SK-N-SH treated with all-trans-retinoic acid at 6 μM for 48 hours (cell line): Measurements from ENCODE around the gene ST3GAL4.

Source experiments
- ATAC-seq: fragments of 200-7000 bp; cut with Tn5 transposase; 3 replicates; pipeline ENCODE4 v1.9.1; 2020; ENCODE audit warnings: mild to moderate bottlenecking, moderate library complexity
- ARNTL ChIP-seq: fragments of 450-650 bp; formaldehyde crosslinking; IDR thresholded peaks from 2 replicates; pipeline ENCODE4 v1.5.0; 2020; ENCODE audit warnings: low read depth, mild to moderate bottlenecking, moderate library complexity, borderline replicate concordance
- BACH2 ChIP-seq: fragments of 250-450 bp; sonication (Bioruptor Pico); IDR thresholded peaks from 2 replicates; pipeline ENCODE4 v1.9.0; 2021; ENCODE audit warnings: mild to moderate bottlenecking, borderline replicate concordance
- ESRRG ChIP-seq: fragments of 250-450 bp; sonication (Bioruptor Pico); IDR thresholded peaks from 2 replicates; pipeline ENCODE4 v1.6.1; 2021; ENCODE audit warnings: mild to moderate bottlenecking
- OSR1 ChIP-seq: fragments of 250-450 bp; sonication (Bioruptor Pico); IDR thresholded peaks from 2 replicates; pipeline ENCODE4 v1.8.0; 2022; ENCODE audit warnings: moderate library complexity, mild to moderate bottlenecking, inconsistent platforms
- PPARA ChIP-seq: fragments of 250-450 bp; sonication (Bioruptor Pico); IDR thresholded peaks from 2 replicates; pipeline ENCODE4 v1.5.0; 2020; ENCODE audit warnings: mild to moderate bottlenecking, borderline replicate concordance
- SNAI2 ChIP-seq: fragments of 250-450 bp; sonication (Bioruptor Pico); IDR thresholded peaks from 2 replicates; pipeline ENCODE4 v1.5.0; 2020; ENCODE audit warnings: mild to moderate bottlenecking, moderate library complexity
- TCF4 ChIP-seq: fragments of 250-450 bp; sonication (Bioruptor Pico); IDR thresholded peaks from 2 replicates; pipeline ENCODE4 v1.8.0; 2021; ENCODE audit warnings: mild to moderate bottlenecking, moderate library complexity, borderline replicate concordance
- TOX ChIP-seq: fragments of 250-450 bp; sonication (Bioruptor Pico); IDR thresholded peaks from 2 replicates; pipeline ENCODE4 v1.8.0; 2021; ENCODE audit warnings: mild to moderate bottlenecking, moderate library complexity, borderline replicate concordance
- ZC3H10 ChIP-seq: fragments of 250-450 bp; sonication (Bioruptor Pico); IDR thresholded peaks from 2 replicates; pipeline ENCODE4 v1.5.1; 2021; ENCODE audit warnings: mild to moderate bottlenecking, moderate library complexity
- ZFP3 ChIP-seq: fragments of 250-450 bp; sonication (Bioruptor Pico); IDR thresholded peaks from 2 replicates; pipeline ENCODE4 v1.5.0; 2020; ENCODE audit warnings: mild to moderate bottlenecking, moderate library complexity
- ZFP30 ChIP-seq: fragments of 450-650 bp; formaldehyde crosslinking; IDR thresholded peaks from 2 replicates; pipeline ENCODE4 v1.5.0; 2022; ENCODE audit warnings: mild to moderate bottlenecking, moderate library complexity
- ZNF565 ChIP-seq: fragments of 450-650 bp; formaldehyde crosslinking; conservative IDR thresholded peaks from 2 replicates; pipeline ENCODE4 v1.5.0; 2020; ENCODE audit warnings: low read depth, mild to moderate bottlenecking, moderate library complexity
- ZNF70 ChIP-seq: fragments of 450-650 bp; formaldehyde crosslinking; IDR thresholded peaks from 2 replicates; pipeline ENCODE4 v1.5.0; 2020; ENCODE audit warnings: mild to moderate bottlenecking, moderate library complexity
- ZNF8 ChIP-seq: fragments of 450-650 bp; formaldehyde crosslinking; IDR thresholded peaks from 2 replicates; pipeline ENCODE4 v1.5.0; 2020; ENCODE audit warnings: mild to moderate bottlenecking, moderate library complexity
- TF ChIP-seq, protein P1 (sequence below): fragments of 250-450 bp; sonication (Bioruptor Pico); IDR thresholded peaks from 2 replicates; pipeline ENCODE4 v1.5.0; 2020; ENCODE audit warnings: mild to moderate bottlenecking, moderate library complexity
- TF ChIP-seq, protein P2 (sequence below): fragments of 250-450 bp; sonication (Bioruptor Pico); IDR thresholded peaks from 2 replicates; pipeline ENCODE4 v1.8.0; 2021; ENCODE audit warnings: low read depth, mild to moderate bottlenecking, moderate library complexity, borderline replicate concordance
- TF ChIP-seq, protein P3 (sequence below): fragments of 250-450 bp; sonication (Bioruptor Pico); IDR thresholded peaks from 2 replicates; pipeline ENCODE4 v1.5.1; 2021; ENCODE audit warnings: mild to moderate bottlenecking, moderate library complexity
- TF ChIP-seq, protein P4 (sequence below): fragments of 250-450 bp; sonication (Bioruptor Pico); IDR thresholded peaks from 2 replicates; pipeline ENCODE4 v1.5.1; 2020; ENCODE audit warnings: low read depth, mild to moderate bottlenecking, moderate library complexity

The ST3GAL4 gene

DNA sequence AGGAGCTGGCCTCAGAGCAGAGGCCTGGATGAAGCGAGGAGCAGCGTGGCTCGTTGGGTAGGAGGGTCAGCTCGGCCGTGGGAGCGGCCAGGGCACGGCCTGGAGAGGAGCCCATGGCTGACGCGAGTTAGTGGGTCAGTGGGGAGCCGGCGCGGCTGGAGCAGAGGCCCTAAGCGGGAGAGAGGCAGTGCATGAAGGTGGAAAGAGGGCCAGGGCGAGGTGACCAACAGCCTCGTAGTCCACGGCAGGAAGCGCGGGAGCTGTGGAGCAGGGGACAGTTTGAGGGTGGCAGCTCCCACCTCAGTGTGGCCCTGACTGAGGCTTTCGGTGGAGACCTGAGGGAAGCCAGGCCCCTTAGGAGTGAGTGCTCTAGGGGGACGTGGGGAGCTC lies 27.5 kb upstream of the ST3GAL4 start (continued):
- TF ChIP-seq, protein P1, sequence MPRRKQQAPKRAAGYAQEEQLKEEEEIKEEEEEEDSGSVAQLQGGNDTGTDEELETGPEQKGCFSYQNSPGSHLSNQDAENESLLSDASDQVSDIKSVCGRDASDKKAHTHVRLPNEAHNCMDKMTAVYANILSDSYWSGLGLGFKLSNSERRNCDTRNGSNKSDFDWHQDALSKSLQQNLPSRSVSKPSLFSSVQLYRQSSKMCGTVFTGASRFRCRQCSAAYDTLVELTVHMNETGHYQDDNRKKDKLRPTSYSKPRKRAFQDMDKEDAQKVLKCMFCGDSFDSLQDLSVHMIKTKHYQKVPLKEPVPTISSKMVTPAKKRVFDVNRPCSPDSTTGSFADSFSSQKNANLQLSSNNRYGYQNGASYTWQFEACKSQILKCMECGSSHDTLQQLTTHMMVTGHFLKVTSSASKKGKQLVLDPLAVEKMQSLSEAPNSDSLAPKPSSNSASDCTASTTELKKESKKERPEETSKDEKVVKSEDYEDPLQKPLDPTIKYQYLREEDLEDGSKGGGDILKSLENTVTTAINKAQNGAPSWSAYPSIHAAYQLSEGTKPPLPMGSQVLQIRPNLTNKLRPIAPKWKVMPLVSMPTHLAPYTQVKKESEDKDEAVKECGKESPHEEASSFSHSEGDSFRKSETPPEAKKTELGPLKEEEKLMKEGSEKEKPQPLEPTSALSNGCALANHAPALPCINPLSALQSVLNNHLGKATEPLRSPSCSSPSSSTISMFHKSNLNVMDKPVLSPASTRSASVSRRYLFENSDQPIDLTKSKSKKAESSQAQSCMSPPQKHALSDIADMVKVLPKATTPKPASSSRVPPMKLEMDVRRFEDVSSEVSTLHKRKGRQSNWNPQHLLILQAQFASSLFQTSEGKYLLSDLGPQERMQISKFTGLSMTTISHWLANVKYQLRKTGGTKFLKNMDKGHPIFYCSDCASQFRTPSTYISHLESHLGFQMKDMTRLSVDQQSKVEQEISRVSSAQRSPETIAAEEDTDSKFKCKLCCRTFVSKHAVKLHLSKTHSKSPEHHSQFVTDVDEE (CRISPR knock-in tag): no peak
- TF ChIP-seq ZC3H10 (CRISPR knock-in tag) (no peak), BACH2 (CRISPR knock-in tag) (no peak)

DNA sequence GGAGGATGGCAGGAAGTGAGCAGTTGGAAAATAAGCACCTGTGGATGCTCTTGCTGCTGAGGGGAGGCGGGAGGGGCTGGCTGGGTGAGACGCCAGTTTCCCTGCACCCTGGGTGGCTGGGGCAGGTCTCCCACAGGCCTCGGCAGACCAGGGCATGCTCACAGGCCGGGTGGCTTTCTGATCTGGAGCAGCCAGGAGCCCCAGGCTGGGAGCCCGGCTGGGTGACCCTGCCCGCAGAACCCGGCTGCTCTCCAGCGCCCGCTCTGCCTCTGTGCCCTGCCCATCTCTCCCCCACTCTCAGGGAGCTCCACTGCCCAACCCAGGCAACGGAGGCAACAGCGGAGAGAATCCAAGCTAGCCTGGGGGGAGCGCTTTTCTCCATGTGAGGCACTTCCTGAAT lies 27.0 kb upstream of the ST3GAL4 start:
- no peak for TF ChIP-seq OSR1
- no peak for TF ChIP-seq ARNTL (CRISPR knock-in tag)
- no peak for TF ChIP-seq ZNF565 (CRISPR knock-in tag)
- no peak for ATAC-seq

DNA sequence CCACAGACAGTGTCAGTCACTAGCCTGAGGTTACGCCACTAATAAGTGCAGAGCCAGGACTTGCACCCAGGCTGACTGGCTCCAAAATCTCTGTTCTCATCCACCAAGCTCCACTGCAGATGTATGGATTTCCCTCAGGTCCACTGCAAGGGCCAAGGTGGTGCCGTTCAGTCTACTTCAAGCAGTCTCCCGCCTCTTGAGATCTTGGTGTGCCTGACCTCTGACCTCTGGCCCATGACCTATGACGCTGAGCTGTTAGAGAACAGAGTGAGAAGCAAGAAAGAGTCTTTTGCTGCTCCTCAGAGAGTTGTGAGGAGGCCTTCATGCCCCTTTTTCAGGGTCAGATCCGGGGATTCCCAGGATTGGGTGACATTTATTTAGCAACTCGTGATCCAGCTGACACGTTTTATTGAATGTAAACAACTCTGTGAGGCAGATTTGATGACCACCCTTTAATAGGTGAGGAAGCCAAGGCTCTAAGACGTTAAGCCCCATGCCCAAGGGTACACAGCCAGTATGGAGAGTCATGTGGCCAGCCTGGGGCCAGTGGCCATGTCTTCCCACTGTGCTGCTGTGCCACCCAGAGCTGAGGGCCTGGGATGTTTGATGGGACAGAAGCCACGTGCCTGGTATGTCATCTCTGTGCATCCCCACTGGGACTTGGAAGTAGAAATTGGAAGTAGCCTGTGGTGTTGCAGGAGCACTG lies 26.4 kb upstream of the ST3GAL4 start:
- ATAC-seq: no peak
- TF ChIP-seq ARNTL (CRISPR knock-in tag) (no peak), BACH2 (CRISPR knock-in tag) (no peak), ZFP30 (CRISPR knock-in tag) (no peak), TCF4 (no peak), ESRRG (no peak), TOX (no peak)
- TF ChIP-seq, protein P2, sequence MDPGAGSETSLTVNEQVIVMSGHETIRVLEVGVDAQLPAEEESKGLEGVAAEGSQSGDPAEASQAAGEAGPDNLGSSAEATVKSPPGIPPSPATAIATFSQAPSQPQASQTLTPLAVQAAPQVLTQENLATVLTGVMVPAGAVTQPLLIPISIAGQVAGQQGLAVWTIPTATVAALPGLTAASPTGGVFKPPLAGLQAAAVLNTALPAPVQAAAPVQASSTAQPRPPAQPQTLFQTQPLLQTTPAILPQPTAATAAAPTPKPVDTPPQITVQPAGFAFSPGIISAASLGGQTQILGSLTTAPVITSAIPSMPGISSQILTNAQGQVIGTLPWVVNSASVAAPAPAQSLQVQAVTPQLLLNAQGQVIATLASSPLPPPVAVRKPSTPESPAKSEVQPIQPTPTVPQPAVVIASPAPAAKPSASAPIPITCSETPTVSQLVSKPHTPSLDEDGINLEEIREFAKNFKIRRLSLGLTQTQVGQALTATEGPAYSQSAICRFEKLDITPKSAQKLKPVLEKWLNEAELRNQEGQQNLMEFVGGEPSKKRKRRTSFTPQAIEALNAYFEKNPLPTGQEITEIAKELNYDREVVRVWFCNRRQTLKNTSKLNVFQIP (CRISPR knock-in tag): no peak
- TF ChIP-seq, protein P3, sequence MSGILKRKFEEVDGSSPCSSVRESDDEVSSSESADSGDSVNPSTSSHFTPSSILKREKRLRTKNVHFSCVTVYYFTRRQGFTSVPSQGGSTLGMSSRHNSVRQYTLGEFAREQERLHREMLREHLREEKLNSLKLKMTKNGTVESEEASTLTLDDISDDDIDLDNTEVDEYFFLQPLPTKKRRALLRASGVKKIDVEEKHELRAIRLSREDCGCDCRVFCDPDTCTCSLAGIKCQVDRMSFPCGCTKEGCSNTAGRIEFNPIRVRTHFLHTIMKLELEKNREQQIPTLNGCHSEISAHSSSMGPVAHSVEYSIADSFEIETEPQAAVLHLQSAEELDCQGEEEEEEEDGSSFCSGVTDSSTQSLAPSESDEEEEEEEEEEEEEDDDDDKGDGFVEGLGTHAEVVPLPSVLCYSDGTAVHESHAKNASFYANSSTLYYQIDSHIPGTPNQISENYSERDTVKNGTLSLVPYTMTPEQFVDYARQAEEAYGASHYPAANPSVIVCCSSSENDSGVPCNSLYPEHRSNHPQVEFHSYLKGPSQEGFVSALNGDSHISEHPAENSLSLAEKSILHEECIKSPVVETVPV (CRISPR knock-in tag): no peak
- TF ChIP-seq, all 23 proteins: peak for 0

DNA sequence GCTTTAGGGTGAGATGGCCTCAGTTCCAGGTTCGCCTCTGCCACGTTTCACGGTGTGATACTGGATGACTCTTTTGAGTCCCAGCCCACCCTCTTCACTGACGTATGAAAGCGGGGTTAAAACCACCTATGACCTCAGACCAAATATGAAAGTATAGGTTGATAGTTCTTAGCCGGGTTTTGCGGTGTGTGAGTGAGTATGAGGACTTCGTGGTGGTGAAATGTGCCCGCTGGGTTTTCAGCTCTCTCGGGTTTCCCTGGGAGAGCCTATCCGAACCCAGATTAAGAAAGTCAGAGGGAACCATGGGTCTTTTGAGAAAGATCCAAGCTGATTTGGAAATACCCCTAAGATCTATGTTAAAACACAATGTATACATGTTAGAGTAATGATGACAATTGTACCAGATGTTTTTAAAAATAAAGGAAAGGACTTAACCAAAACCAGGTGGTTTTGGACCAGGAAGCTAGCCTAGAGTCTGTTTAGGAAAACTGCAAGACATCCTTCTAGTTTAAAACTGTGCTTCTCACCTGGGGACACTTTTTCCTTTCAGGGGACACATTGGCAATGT lies 25.8 kb upstream of the ST3GAL4 start:
- TF ChIP-seq, protein P3 (CRISPR knock-in tag): no peak
- TF ChIP-seq, protein P4, sequence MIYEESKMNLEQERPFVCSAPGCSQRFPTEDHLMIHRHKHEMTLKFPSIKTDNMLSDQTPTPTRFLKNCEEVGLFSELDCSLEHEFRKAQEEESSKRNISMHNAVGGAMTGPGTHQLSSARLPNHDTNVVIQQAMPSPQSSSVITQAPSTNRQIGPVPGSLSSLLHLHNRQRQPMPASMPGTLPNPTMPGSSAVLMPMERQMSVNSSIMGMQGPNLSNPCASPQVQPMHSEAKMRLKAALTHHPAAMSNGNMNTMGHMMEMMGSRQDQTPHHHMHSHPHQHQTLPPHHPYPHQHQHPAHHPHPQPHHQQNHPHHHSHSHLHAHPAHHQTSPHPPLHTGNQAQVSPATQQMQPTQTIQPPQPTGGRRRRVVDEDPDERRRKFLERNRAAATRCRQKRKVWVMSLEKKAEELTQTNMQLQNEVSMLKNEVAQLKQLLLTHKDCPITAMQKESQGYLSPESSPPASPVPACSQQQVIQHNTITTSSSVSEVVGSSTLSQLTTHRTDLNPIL (CRISPR knock-in tag): no peak
- no peak for TF ChIP-seq OSR1
- ATAC-seq: no peak

DNA sequence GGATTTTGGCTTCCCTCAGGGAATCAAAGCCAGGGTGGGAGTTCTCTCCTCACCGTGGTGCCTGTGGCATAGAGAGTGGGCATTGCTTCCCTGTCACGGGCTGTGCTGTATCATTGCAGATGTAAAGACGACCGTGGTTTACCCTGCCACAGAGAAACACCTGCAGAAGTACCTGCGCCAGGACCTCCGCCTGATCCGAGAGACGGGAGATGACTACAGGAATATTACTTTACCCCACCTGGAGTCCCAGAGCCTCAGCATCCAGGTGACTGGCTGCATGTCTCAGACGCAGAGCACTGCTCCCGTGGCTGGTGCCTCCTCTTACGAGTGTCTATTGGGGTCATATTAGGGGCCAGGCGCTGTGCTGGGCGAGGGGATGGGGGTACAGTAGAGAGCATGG lies 24.2 kb upstream of the ST3GAL4 start:
- no peak for ATAC-seq
- TF ChIP-seq ZNF70 (CRISPR knock-in tag) (no peak), ZNF8 (CRISPR knock-in tag) (no peak), ZC3H10 (CRISPR knock-in tag) (no peak), ZFP3 (no peak), PPARA (CRISPR knock-in tag) (no peak), SNAI2 (CRISPR knock-in tag) (no peak), BACH2 (CRISPR knock-in tag) (no peak), TCF4 (no peak), ARNTL (CRISPR knock-in tag) (no peak), ESRRG (no peak), ZNF565 (CRISPR knock-in tag) (no peak)
- TF ChIP-seq, protein P3 (CRISPR knock-in tag): no peak
- TF ChIP-seq, protein P4 (CRISPR knock-in tag): no peak
